Measurements from ENCODE around the gene BAX. TPM values are rescaled to one million over a fixed set of nuclear protein-coding genes. Genes with fewer than 3 reads are reported as not detected.

BAX gene
- total and polyA plus RNA-seq, 7 donors, result 16.8 to 66.1 (median 22.2) TPM

- intact Hi-C loops (cut with DNase I), result loop anchor here in 1 of 2 donors (5.0 to 10.0 kb wide), 2 partner anchors 94 to 332 kb away; partner anchors contain the start of genes DBP and PPP1R15A
- Histone ChIP-seq H3K4me1 (peaks cover 43% of the 10 kb centered on the region), H3K4me3 (peak overlapping the region; percentile 94), H3K36me3 (ENCODE audit: insufficient read depth in 1 of 2, low read depth in 1 of 2) (peaks cover 0 to 47% of the 10 kb centered on the region in 2 donors), H3K27me3 (ENCODE audit: insufficient read depth in 3 of 3, low read length in 2 of 3) (no peaks in the 10 kb centered on the region), H3K9me3 (no peaks in the 10 kb centered on the region), H3K27ac (peak overlapping the region; percentile 89)
- ATAC-seq (no peak), DNase-seq (no peak)
- TF ChIP-seq CTCF (IDR thresholded peaks at IDR 0.05), result no peak
- 54 to 83% (median 58%) methylated on average over 10 of the region's 10 CpGs for WGBS, 3 donors
Observed at GRCh38 chr19:48966541-48967345, 12.1 kb downstream of the BAX start.

- H3K9me3 ChIP-seq, result no peaks in the 10 kb centered on the region
- H3K4me3 ChIP-seq, result peak overlapping the region; percentile 94
- no peak for TF ChIP-seq CTCF (IDR thresholded peaks at IDR 0.05)
- peaks cover 43% of the 10 kb centered on the region for H3K4me1 ChIP-seq
- 54 to 84% (median 57%) methylated on average over 14 of the region's 14 CpGs for WGBS, 3 donors
- no peaks in the 10 kb centered on the region for H3K27me3 ChIP-seq (ENCODE audit: insufficient read depth in 3 of 3, low read length in 2 of 3)
- DNase-seq, result peak in 1 of 2 donors; percentile 44
- intact Hi-C loops (cut with DNase I), result loop anchor here in 1 of 2 donors (5.0 to 10.0 kb wide), 2 partner anchors 95 to 333 kb away; partner anchors contain the start of genes DBP and PPP1R15A
- H3K36me3 ChIP-seq (ENCODE audit: insufficient read depth in 1 of 2, low read depth in 1 of 2), result peaks cover 0 to 55% of the 10 kb centered on the region in 2 donors
- no peak for ATAC-seq
- H3K27ac ChIP-seq, result peak overlapping the region; percentile 89
Observed at GRCh38 chr19:48967346-48968178, 12.9 kb downstream of the BAX start.

GRCh38 chr19:48968179-48968661 is 13.5 kb downstream of the BAX start:
- no peak for TF ChIP-seq CTCF (IDR thresholded peaks at IDR 0.05)
- 21 to 53% (median 32%) methylated on average over 4 of the region's 4 CpGs for WGBS, 3 donors
- peak overlapping the region; percentile 89 for H3K27ac ChIP-seq

GRCh38 chr19:48968813-48969218 is 14.1 kb downstream of the BAX start:
- DNase-seq (no peak), ATAC-seq (no peak)
- Histone ChIP-seq H3K27me3 (ENCODE audit: insufficient read depth in 3 of 3, low read length in 2 of 3) (no peaks in the 10 kb centered on the region), H3K9me3 (no peaks in the 10 kb centered on the region), H3K4me3 (no peak overlapping the region), H3K36me3 (ENCODE audit: insufficient read depth in 1 of 2, low read depth in 1 of 2) (peaks cover 2 to 68% of the 10 kb centered on the region in 2 donors), H3K4me1 (peaks cover 37% of the 10 kb centered on the region), H3K27ac (peak overlapping the region; percentile 89)
- 64 to 70% (median 65%) methylated on average over 15 of the region's 15 CpGs for WGBS, 3 donors
- intact Hi-C loops (cut with DNase I), result loop anchor here in 1 of 2 donors (5.0 to 10.0 kb wide), 2 partner anchors 97 to 334 kb away; partner anchors contain the start of genes DBP and PPP1R15A
- no peak for TF ChIP-seq CTCF (IDR thresholded peaks at IDR 0.05)

More at GRCh38 chr19:48968179-48968661, 13.5 kb downstream of the BAX start:
- H3K4me3 ChIP-seq, result peak overlapping the region; percentile 94
- DNase-seq (no peak), ATAC-seq (no peak)
- H3K36me3 ChIP-seq (ENCODE audit: insufficient read depth in 1 of 2, low read depth in 1 of 2), result peaks cover 0 to 62% of the 10 kb centered on the region in 2 donors
- H3K4me1 ChIP-seq, result peaks cover 42% of the 10 kb centered on the region
- intact Hi-C loops (cut with DNase I), result loop anchor here in 1 of 2 donors (5.0 to 10.0 kb wide), 2 partner anchors 96 to 333 kb away; partner anchors contain the start of genes DBP and PPP1R15A
- no peaks in the 10 kb centered on the region for H3K27me3 ChIP-seq (ENCODE audit: insufficient read depth in 3 of 3, low read length in 2 of 3)
- H3K9me3 ChIP-seq, result no peaks in the 10 kb centered on the region
